Peyer's patch (tissue), 4 donors: ENCODE results near the gene TTC9B.

Source experiments
- POLR2A ChIP-seq, 2 donors: fragments of 450-650 bp; IDR thresholded peaks; one replicate each; pipeline ENCODE4 v1.5.1; 2017; ENCODE audit warnings: antibody characterized with exemption in 2 of 2, mild to moderate bottlenecking in 2 of 2, moderate library complexity in 2 of 2
- TF ChIP-seq, protein P1 (sequence below), 6 experiments: fragments of 450-650 bp in 4 of 6; fragments of 200-600 bp in 2 of 6; sonication (generic) in 1 of 6; IDR thresholded peaks; one replicate each; pipeline ENCODE4 v1.5.1; 2017 to 2019; ENCODE audit warnings: antibody characterized with exemption in 6 of 6, mild to moderate bottlenecking in 3 of 6, moderate library complexity in 1 of 6

DNA sequence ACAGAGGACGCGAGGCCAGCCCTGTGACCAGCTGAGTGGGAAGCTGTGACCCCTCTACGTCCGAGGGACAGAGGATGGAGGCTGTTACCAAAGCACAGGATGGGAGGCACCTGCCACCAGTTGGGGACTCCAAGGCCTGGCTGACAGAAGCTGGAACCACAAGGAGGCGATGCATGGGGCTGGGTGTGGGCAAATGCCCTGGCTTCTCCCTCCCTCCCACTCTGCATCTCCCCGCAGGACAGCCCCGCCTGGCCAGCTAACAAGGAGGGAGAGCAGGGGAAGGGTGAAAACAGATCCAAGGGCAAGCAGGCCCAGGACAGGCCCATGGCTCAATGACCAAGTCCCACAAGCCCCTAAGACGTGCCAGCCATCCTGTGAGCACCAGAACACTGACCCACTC is 38.3 kb upstream of the TTC9B start:
- TF ChIP-seq, protein P1, sequence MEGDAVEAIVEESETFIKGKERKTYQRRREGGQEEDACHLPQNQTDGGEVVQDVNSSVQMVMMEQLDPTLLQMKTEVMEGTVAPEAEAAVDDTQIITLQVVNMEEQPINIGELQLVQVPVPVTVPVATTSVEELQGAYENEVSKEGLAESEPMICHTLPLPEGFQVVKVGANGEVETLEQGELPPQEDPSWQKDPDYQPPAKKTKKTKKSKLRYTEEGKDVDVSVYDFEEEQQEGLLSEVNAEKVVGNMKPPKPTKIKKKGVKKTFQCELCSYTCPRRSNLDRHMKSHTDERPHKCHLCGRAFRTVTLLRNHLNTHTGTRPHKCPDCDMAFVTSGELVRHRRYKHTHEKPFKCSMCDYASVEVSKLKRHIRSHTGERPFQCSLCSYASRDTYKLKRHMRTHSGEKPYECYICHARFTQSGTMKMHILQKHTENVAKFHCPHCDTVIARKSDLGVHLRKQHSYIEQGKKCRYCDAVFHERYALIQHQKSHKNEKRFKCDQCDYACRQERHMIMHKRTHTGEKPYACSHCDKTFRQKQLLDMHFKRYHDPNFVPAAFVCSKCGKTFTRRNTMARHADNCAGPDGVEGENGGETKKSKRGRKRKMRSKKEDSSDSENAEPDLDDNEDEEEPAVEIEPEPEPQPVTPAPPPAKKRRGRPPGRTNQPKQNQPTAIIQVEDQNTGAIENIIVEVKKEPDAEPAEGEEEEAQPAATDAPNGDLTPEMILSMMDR (IDR thresholded peaks at IDR 0.05), result no peak
- TF ChIP-seq POLR2A (IDR thresholded peaks at IDR 0.05), result no peak
